HCT116 (cell line): ENCODE data around the gene PRKAA1.

ENCODE experiments used
- EZH2phosphoT487 ChIP-seq: fragments of 200-600 bp; IDR thresholded peaks from 2 replicates; pipeline ENCODE4 v1.6.1; 2018; ENCODE audit warnings: antibody characterized with exemption, borderline replicate concordance
- POLR2A ChIP-seq: IDR thresholded peaks from 2 replicates; pipeline ENCODE4 v1.7.0; 2011; ENCODE audit warnings: borderline replicate concordance; ENCODE audit not compliant: insufficient read depth, insufficient read length; ENCODE audit errors: extremely low read depth
- TCF7L2 ChIP-seq: IDR thresholded peaks from 2 replicates; pipeline ENCODE4 v1.7.0; 2011; ENCODE audit warnings: borderline replicate concordance, inconsistent platforms; ENCODE audit not compliant: insufficient read depth, insufficient read length; ENCODE audit errors: extremely low read depth
- YY1 ChIP-seq: IDR thresholded peaks from 2 replicates; pipeline ENCODE4 v1.6.1; 2011; ENCODE audit warnings: low read length, low read depth, moderate library complexity, mild to moderate bottlenecking; ENCODE audit not compliant: insufficient replicate concordance; ENCODE audit errors: extremely low read depth

- TF ChIP-seq EZH2phosphoT487 (no peak), POLR2A (no peak), YY1 (no peak), TCF7L2 (no peak)
Measured at GRCh38 chr5:40823459-40823858, 25.3 kb upstream of the PRKAA1 start.
